ENCODE data around the gene CRY1.

- TF ChIP-seq POLR2AphosphoS5 (IDR thresholded peaks at IDR 0.05) (no peak), CTCF (IDR thresholded peaks at IDR 0.05 in 8 of 11, conservative IDR thresholded peaks at IDR 0.05 in 3 of 11) (no peak)
Observed at GRCh38 chr12:107122452-107122958, 29.2 kb upstream of the CRY1 start.

Measured in spleen (tissue), 7 donors.